ENCODE results near the gene CGRRF1. TPM values are rescaled to one million over a fixed set of nuclear protein-coding genes. Genes with fewer than 3 reads are reported as not detected.

Gene CGRRF1
- total and polyA plus RNA-seq, 9 of the 15 experiments (the other 6 are each of a cell fraction or from before 2014, with no cell fraction given): 2.8 to 15.8 (median 4.6) TPM

- TF ChIP-seq VEZF1 (CRISPR knock-in tag; IDR thresholded peaks at IDR 0.05): peak; percentile 94
- TF ChIP-seq CBFB (CRISPR knock-in tag; IDR thresholded peaks at IDR 0.05): no peak
- TF ChIP-seq ZNF431 (CRISPR knock-in tag; IDR thresholded peaks at IDR 0.05): no peak
- TF ChIP-seq CHD1 (IDR thresholded peaks at IDR 0.05; ENCODE audit: low read length): no peak
- no peak for TF ChIP-seq CREB5 (CRISPR knock-in tag; IDR thresholded peaks at IDR 0.05)
- TF ChIP-seq ZHX1 (conservative IDR thresholded peaks at IDR 0.05; ENCODE audit: low read length): no peak
- TF ChIP-seq NONO (IDR thresholded peaks at IDR 0.05; ENCODE audit: low read depth in 2 of 2, low read length in 1 of 2): 0 out of 4 replicates have a peak, but pooled peaks of 1 of the 2 experiments have one; percentile 30
- TF ChIP-seq PREB (CRISPR knock-in tag; IDR thresholded peaks at IDR 0.05): no peak
- no peak for TF ChIP-seq ZNF699 (CRISPR knock-in tag; IDR thresholded peaks at IDR 0.05; ENCODE audit: insufficient replicate concordance)
- TF ChIP-seq RUNX1 (IDR thresholded peaks at IDR 0.05; ENCODE audit: low read depth): no peak
- TF ChIP-seq MYC (IDR thresholded peaks at IDR 0.05; ENCODE audit: low read depth, low read length): peak; percentile 53
- no peak for TF ChIP-seq MYC (CRISPR knock-in tag; IDR thresholded peaks at IDR 0.05; ENCODE audit: borderline replicate concordance, low read depth)
- TF ChIP-seq ZBTB17 (CRISPR knock-in tag; IDR thresholded peaks at IDR 0.05): 0 out of 2 replicates have a peak, but pooled peaks have one; percentile 26
- TF ChIP-seq PCBP2 (IDR thresholded peaks at IDR 0.05; ENCODE audit: low read depth, low read length, poor library complexity, severe bottlenecking): no peak
- TF ChIP-seq ZKSCAN8 (CRISPR knock-in tag; IDR thresholded peaks at IDR 0.05): peak; percentile 95
- no peak for TF ChIP-seq ZNF217 (CRISPR knock-in tag; IDR thresholded peaks at IDR 0.05)
- TF ChIP-seq HNRNPH1 (optimal IDR thresholded peaks at IDR 0.05; ENCODE audit: low read depth, low read length): no peak
- TF ChIP-seq YY1 (IDR thresholded peaks at IDR 0.05; ENCODE audit: borderline replicate concordance in 1 of 3, control insufficient read depth in 1 of 3, extremely low read depth in 1 of 3, insufficient read depth in 3 of 3, insufficient read length in 1 of 3, insufficient replicate concordance in 2 of 3, low read depth in 1 of 3, low read length in 2 of 3): peak in 2 of 3 experiments; percentile 54 to 78
- TF ChIP-seq HDGF (IDR thresholded peaks at IDR 0.05): no peak
- TF ChIP-seq POLR2G (IDR thresholded peaks at IDR 0.05; ENCODE audit: low read depth, low read length): peak; percentile 92
- peak; percentile 74 for TF ChIP-seq ELF1 (tag; IDR thresholded peaks at IDR 0.05)
These were observed 20.9 kb upstream of the CGRRF1 start, which contains the start of gene GMFB (continued) for GRCh38 chr14:54488646-54489317.

Measured in K562 (cell line).